SK-N-MC (cell line): ENCODE data around the gene CSMD2.

ENCODE experiments used
- EZH2 ChIP-seq: fragments of 200-600 bp; sonication (generic); IDR thresholded peaks from one replicate; pipeline ENCODE4 v1.6.1; 2017; ENCODE audit warnings: antibody characterized with exemption
- POLR2AphosphoS5 ChIP-seq: IDR thresholded peaks from 2 replicates; pipeline ENCODE4 v1.6.1; 2012; ENCODE audit warnings: mild to moderate bottlenecking, low read depth, low read length, borderline replicate concordance

GRCh38 chr1:33468967-33469366, 696.1 kb downstream of the CSMD2 start:
- no peak for TF ChIP-seq EZH2
- TF ChIP-seq POLR2AphosphoS5: no peak
